ENCODE measurements around the gene KLHDC7B. TPM values are rescaled to one million over a fixed set of nuclear protein-coding genes. Genes with fewer than 3 reads are reported as not detected.
"Not testable (repeated sequence)": the region's sequence is repeated elsewhere in the genome, so short reads cannot be mapped to it uniquely, and the experiment has no call there.

Gene KLHDC7B
- total RNA-seq, 2 experiments from 2014 or later: 2.3 TPM

DNA sequence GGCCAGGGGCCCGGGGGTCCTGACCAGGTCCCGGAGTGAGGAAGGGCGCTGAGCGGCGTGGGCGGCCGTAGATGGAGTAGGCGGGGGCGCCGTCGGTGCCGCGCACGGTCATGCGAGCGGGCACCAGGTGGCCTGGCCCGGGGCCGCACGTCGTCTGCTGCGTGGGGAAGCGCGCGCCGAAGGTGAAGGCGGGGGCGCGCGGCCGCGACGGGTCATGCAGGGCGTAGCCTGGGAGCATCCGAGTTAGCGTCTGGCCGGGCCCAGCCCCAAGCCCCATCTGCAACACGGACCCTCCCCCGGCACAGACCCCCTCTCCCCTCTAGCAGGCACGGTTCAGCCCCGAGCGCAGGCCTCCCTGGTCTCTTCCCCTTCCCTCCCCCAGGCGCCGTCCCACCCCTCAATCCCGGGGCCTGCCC, 14.1 kb upstream of the KLHDC7B start:
- Mint-ChIP-seq H3K27ac (peak overlapping the region; percentile 88), H3K36me3 (ENCODE audit: low read depth) (peaks cover 4% of the 10 kb centered on the region), H3K4me3 (peak overlapping the region; percentile 87), H3K9me3 (no peaks in the 10 kb centered on the region), H3K27me3 (peaks cover 13% of the 10 kb centered on the region), H3K4me1 (ENCODE audit: low read depth) (peaks cover 45% of the 10 kb centered on the region)
- H3K4me3 ChIP-seq (ENCODE audit: low read length): peak overlapping the region; percentile 80
- H3K27me3 ChIP-seq (ENCODE audit: control insufficient read depth in 1 of 2, insufficient read depth in 2 of 2, low read length in 2 of 2): no peaks in the 10 kb centered on the region
- TF ChIP-seq CTCF (IDR thresholded peaks at IDR 0.05): no peak
- intact Hi-C loops (cut with DNase I, micrococcal nuclease): loop anchor here in 1 of 2 experiments (2.0 kb wide), 1 partner anchor 13 kb away; the partner anchor contains the start of gene KLHDC7B
- H3K27ac ChIP-seq (ENCODE audit: low read depth in 1 of 2, low read length in 2 of 2): peak overlapping the region; percentile 90 to 98
- no peaks in the 10 kb centered on the region for H3K36me3 ChIP-seq (ENCODE audit: insufficient read depth, low read length)
- ATAC-seq (ENCODE audit: poor library complexity) (peak; percentile 50), DNase-seq (peak; percentile 27 to 84 (median 64))
- POLR2A ChIA-PET: interaction anchor here (1.0 to 2.4 kb wide), 8 partner anchors 8 to 90 kb away, joined by 4 to 15 read pairs (median 7); partner anchors contain the start of genes KLHDC7B, LMF2, NCAPH2 and SYCE3
- H3K9me3 ChIP-seq (ENCODE audit: control insufficient read depth in 1 of 2, insufficient read depth in 1 of 2, low read length in 2 of 2): no peaks in the 10 kb centered on the region
- CTCF ChIA-PET: no interaction called here
- H3K4me1 ChIP-seq (ENCODE audit: insufficient read depth, low read length): peaks cover 74% of the 10 kb centered on the region

- peaks cover 4% of the 10 kb centered on the region for H3K36me3 Mint-ChIP-seq (ENCODE audit: low read depth)
- Histone ChIP-seq H3K4me3 (ENCODE audit: low read length) (peak overlapping the region; percentile 80), H3K27me3 (ENCODE audit: control insufficient read depth in 1 of 2, insufficient read depth in 2 of 2, low read length in 2 of 2) (no peaks in the 10 kb centered on the region), H3K36me3 (ENCODE audit: insufficient read depth, low read length) (no peaks in the 10 kb centered on the region), H3K27ac (ENCODE audit: low read depth in 1 of 2, low read length in 2 of 2) (peak overlapping the region; percentile 68 to 90), H3K4me1 (ENCODE audit: insufficient read depth, low read length) (peaks cover 69% of the 10 kb centered on the region), H3K9me3 (ENCODE audit: control insufficient read depth in 1 of 2, insufficient read depth in 1 of 2, low read length in 2 of 2) (no peaks in the 10 kb centered on the region)
- peaks cover 13% of the 10 kb centered on the region for H3K27me3 Mint-ChIP-seq
- ChIA-PET CTCF (interaction anchor here (0.7 to 1.0 kb wide), 2 partner anchors 13 to 31 kb away, joined by 3 to 4 read pairs; partner anchors contain the start of gene SYCE3), POLR2A (interaction anchor here (1.0 to 2.4 kb wide), 9 partner anchors 7 to 89 kb away, joined by 3 to 15 read pairs (median 6); partner anchors contain the start of genes KLHDC7B, LMF2, NCAPH2 and SYCE3)
- no peaks in the 10 kb centered on the region for H3K9me3 Mint-ChIP-seq
- DNase-seq (peak in 2 of 14 experiments; percentile 34 to 40), ATAC-seq (ENCODE audit: poor library complexity) (no peak)
- intact Hi-C loops (cut with DNase I, micrococcal nuclease): loop anchor here in 1 of 2 experiments (2.0 kb wide), 1 partner anchor 13 kb away; the partner anchor contains the start of gene KLHDC7B
- no peak for TF ChIP-seq CTCF (IDR thresholded peaks at IDR 0.05)
- H3K4me1 Mint-ChIP-seq (ENCODE audit: low read depth): peaks cover 39% of the 10 kb centered on the region
- peak overlapping the region; percentile 87 for H3K4me3 Mint-ChIP-seq
- peak overlapping the region; percentile 88 for H3K27ac Mint-ChIP-seq
Observed at GRCh38 chr22:50531962-50532674, 13.6 kb upstream of the KLHDC7B start.

GRCh38 chr22:50532824-50533796, 12.6 kb upstream of the KLHDC7B start:
- H3K4me3 ChIP-seq (ENCODE audit: low read length): no peak overlapping the region
- H3K27ac ChIP-seq (ENCODE audit: low read depth in 1 of 2, low read length in 2 of 2): no peak overlapping the region
- no peaks in the 10 kb centered on the region for H3K36me3 Mint-ChIP-seq (ENCODE audit: low read depth)
- H3K9me3 Mint-ChIP-seq: no peaks in the 10 kb centered on the region
- peaks cover 64% of the 10 kb centered on the region for H3K4me1 ChIP-seq (ENCODE audit: insufficient read depth, low read length)
- H3K27me3 Mint-ChIP-seq: peaks cover 13% of the 10 kb centered on the region
- H3K4me1 Mint-ChIP-seq (ENCODE audit: low read depth): peaks cover 30% of the 10 kb centered on the region
- POLR2A ChIA-PET: interaction anchor here (0.6 to 10.0 kb wide), 6 partner anchors 6 to 25 kb away, joined by 3 to 258 read pairs (median 6); partner anchors contain the start of genes LMF2, NCAPH2, SCO2 and TYMP
- no peaks in the 10 kb centered on the region for H3K9me3 ChIP-seq (ENCODE audit: control insufficient read depth in 1 of 2, insufficient read depth in 1 of 2, low read length in 2 of 2)
- intact Hi-C loops (cut with DNase I, micrococcal nuclease): no loop called here
- DNase-seq (peak in 1 of 14 experiments; percentile 8), ATAC-seq (ENCODE audit: poor library complexity) (no peak)
- peak overlapping the region; percentile 86 for H3K4me3 Mint-ChIP-seq
- CTCF ChIA-PET: interaction anchor here (0.7 to 1.0 kb wide), 2 partner anchors 12 to 30 kb away, joined by 3 to 4 read pairs; partner anchors contain the start of gene SYCE3
- H3K36me3 ChIP-seq (ENCODE audit: insufficient read depth, low read length): no peaks in the 10 kb centered on the region
- H3K27ac Mint-ChIP-seq: peak overlapping the region; percentile 88
- no peaks in the 10 kb centered on the region for H3K27me3 ChIP-seq (ENCODE audit: control insufficient read depth in 1 of 2, insufficient read depth in 2 of 2, low read length in 2 of 2)
- TF ChIP-seq CTCF (IDR thresholded peaks at IDR 0.05): no peak

GRCh38 chr22:50533856-50534711, 11.6 kb upstream of the KLHDC7B start:
- not testable (repeated sequence) for ATAC-seq (ENCODE audit: poor library complexity)

More at GRCh38 chr22:50533856-50534711, 11.6 kb upstream of the KLHDC7B start:
- intact Hi-C loops (cut with DNase I, micrococcal nuclease); H3K9me3 ChIP-seq (ENCODE audit: control insufficient read depth in 1 of 2, insufficient read depth in 1 of 2, low read length in 2 of 2); H3K27ac ChIP-seq (ENCODE audit: low read depth in 1 of 2, low read length in 2 of 2); H3K27me3 ChIP-seq (ENCODE audit: control insufficient read depth in 1 of 2, insufficient read depth in 2 of 2, low read length in 2 of 2); H3K9me3 Mint-ChIP-seq; CTCF ChIA-PET; H3K36me3 Mint-ChIP-seq (ENCODE audit: low read depth); H3K36me3 ChIP-seq (ENCODE audit: insufficient read depth, low read length); H3K4me3 ChIP-seq (ENCODE audit: low read length): not testable (repeated sequence)
- Mint-ChIP-seq H3K27ac (peak overlapping the region; percentile 88), H3K27me3 (peaks cover 13% of the 10 kb centered on the region), H3K4me1 (ENCODE audit: low read depth) (peaks cover 26% of the 10 kb centered on the region), H3K4me3 (peak overlapping the region; percentile 67)
- POLR2A ChIA-PET: interaction anchor here (0.7 to 10.0 kb wide), 3 partner anchors 7 to 14 kb away, joined by 3 to 258 read pairs (median 5); partner anchors contain the start of genes KLHDC7B, SCO2 and TYMP
- DNase-seq: peak in 4 of 14 experiments; percentile 7 to 54 (median 46)
- peaks cover 64% of the 10 kb centered on the region for H3K4me1 ChIP-seq (ENCODE audit: insufficient read depth, low read length)
